Measurements from ENCODE around the gene ARPP21. TPM values are rescaled to one million over a fixed set of nuclear protein-coding genes. Genes with fewer than 3 reads are reported as not detected.

ARPP21 gene
- total and polyA plus RNA-seq, 9 donors, result not detected

DNA sequence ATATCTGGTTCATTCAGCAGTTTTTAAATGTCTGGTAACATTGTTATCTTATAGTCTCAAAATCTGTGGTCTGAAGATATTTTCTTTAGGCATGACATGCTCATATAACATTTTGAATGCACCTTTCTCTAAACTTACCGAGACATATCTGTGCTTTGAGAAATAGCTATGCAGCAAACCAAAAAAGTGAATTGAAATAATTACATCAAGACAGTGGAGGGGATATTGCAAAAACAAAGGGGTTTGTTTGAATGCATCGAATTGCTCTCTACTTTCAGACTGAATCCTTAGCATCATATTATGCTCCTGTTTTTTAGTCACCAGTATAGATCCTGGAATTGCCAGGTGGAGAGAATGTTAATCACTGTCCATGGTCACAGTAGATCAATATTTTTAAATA is 5.1 kb downstream of the ARPP21 start:
- no peaks in the 10 kb centered on the region for H3K36me3 ChIP-seq
- DNase-seq, result no peak
- intact Hi-C loops (cut with DNase I), result no loop called here
- no peaks in the 10 kb centered on the region for H3K27me3 ChIP-seq
- WGBS, 3 donors, result 85 to 86% (median 85%) methylated on average over 2 of the region's 2 CpGs
- H3K9me3 ChIP-seq, result no peaks in the 10 kb centered on the region
- TF ChIP-seq, protein P1, sequence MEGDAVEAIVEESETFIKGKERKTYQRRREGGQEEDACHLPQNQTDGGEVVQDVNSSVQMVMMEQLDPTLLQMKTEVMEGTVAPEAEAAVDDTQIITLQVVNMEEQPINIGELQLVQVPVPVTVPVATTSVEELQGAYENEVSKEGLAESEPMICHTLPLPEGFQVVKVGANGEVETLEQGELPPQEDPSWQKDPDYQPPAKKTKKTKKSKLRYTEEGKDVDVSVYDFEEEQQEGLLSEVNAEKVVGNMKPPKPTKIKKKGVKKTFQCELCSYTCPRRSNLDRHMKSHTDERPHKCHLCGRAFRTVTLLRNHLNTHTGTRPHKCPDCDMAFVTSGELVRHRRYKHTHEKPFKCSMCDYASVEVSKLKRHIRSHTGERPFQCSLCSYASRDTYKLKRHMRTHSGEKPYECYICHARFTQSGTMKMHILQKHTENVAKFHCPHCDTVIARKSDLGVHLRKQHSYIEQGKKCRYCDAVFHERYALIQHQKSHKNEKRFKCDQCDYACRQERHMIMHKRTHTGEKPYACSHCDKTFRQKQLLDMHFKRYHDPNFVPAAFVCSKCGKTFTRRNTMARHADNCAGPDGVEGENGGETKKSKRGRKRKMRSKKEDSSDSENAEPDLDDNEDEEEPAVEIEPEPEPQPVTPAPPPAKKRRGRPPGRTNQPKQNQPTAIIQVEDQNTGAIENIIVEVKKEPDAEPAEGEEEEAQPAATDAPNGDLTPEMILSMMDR (IDR thresholded peaks at IDR 0.05), result no peak
- no peak for TF ChIP-seq EP300 (IDR thresholded peaks at IDR 0.05)
- TF ChIP-seq POLR2A (IDR thresholded peaks at IDR 0.05), result no peak
- H3K4me3 ChIP-seq, result no peak overlapping the region
- no peaks in the 10 kb centered on the region for H3K4me1 ChIP-seq (ENCODE audit: insufficient read depth)
- no peak overlapping the region for H3K27ac ChIP-seq

- DNase-seq, result no peak
- TF ChIP-seq EP300 (IDR thresholded peaks at IDR 0.05) (no peak), POLR2A (IDR thresholded peaks at IDR 0.05) (no peak)
- TF ChIP-seq, protein P1 (IDR thresholded peaks at IDR 0.05), result no peak
- 67 to 82% (median 75%) methylated on average over 2 of the region's 2 CpGs for WGBS, 3 donors
- no peaks in the 10 kb centered on the region for H3K36me3 ChIP-seq
- H3K27me3 ChIP-seq, result no peaks in the 10 kb centered on the region
- H3K27ac ChIP-seq, result no peak overlapping the region
- H3K9me3 ChIP-seq, result no peaks in the 10 kb centered on the region
- no peaks in the 10 kb centered on the region for H3K4me1 ChIP-seq (ENCODE audit: insufficient read depth)
- intact Hi-C loops (cut with DNase I), result no loop called here
- no peak overlapping the region for H3K4me3 ChIP-seq
These were observed 5.9 kb downstream of the ARPP21 start for GRCh38 chr3:35645189-35645588.

- Histone ChIP-seq H3K27me3 (no peaks in the 10 kb centered on the region), H3K9me3 (no peaks in the 10 kb centered on the region), H3K36me3 (no peaks in the 10 kb centered on the region), H3K4me1 (ENCODE audit: insufficient read depth) (no peaks in the 10 kb centered on the region), H3K27ac (no peak overlapping the region), H3K4me3 (no peak overlapping the region)
- DNase-seq, result no peak
- 79 to 87% (median 82%) methylated on average over 4 of the region's 4 CpGs for WGBS, 3 donors
- intact Hi-C loops (cut with DNase I), result no loop called here
- TF ChIP-seq, protein P1 (IDR thresholded peaks at IDR 0.05), result no peak
- TF ChIP-seq POLR2A (IDR thresholded peaks at IDR 0.05) (no peak), EP300 (IDR thresholded peaks at IDR 0.05) (no peak)
These were observed 6.8 kb downstream of the ARPP21 start for GRCh38 chr3:35646081-35646480.

- no peak for DNase-seq
- 87 to 94% (median 90%) methylated on average over 4 of the region's 4 CpGs for WGBS, 3 donors
- no peak overlapping the region for H3K4me3 ChIP-seq
- H3K9me3 ChIP-seq, result no peaks in the 10 kb centered on the region
- H3K27ac ChIP-seq, result no peak overlapping the region
- intact Hi-C loops (cut with DNase I), result no loop called here
- H3K4me1 ChIP-seq (ENCODE audit: insufficient read depth), result no peaks in the 10 kb centered on the region
- H3K27me3 ChIP-seq, result no peaks in the 10 kb centered on the region
- H3K36me3 ChIP-seq, result no peaks in the 10 kb centered on the region
- TF ChIP-seq POLR2A (IDR thresholded peaks at IDR 0.05) (no peak), EP300 (IDR thresholded peaks at IDR 0.05) (no peak)
- TF ChIP-seq, protein P1 (IDR thresholded peaks at IDR 0.05), result no peak
These were observed 8.1 kb downstream of the ARPP21 start for GRCh38 chr3:35647461-35647860.

DNA sequence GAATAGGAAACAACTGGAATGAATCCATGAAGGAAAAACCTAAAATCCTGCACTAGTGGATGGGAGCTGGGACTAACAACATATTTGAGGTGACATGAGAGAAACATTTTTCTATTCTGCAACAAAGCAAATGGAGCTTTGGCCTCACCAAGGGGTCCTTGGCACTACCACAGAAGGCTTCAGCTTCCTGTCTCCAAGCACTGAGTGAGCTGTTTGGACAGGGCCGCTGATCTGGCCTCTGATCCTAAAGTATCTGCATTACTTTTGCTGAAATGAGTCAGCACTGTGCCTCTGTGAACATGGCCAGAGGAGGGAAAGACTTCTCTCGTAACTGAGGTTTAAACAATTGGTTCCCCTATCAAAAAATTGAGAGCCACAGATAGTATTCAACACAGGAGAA is 9.0 kb downstream of the ARPP21 start:
- TF ChIP-seq EP300 (IDR thresholded peaks at IDR 0.05) (no peak), POLR2A (IDR thresholded peaks at IDR 0.05) (no peak)
- TF ChIP-seq, protein P1 (IDR thresholded peaks at IDR 0.05), result no peak
- Histone ChIP-seq H3K9me3 (no peaks in the 10 kb centered on the region), H3K27ac (no peak overlapping the region), H3K4me1 (ENCODE audit: insufficient read depth) (no peaks in the 10 kb centered on the region), H3K4me3 (no peak overlapping the region), H3K36me3 (no peaks in the 10 kb centered on the region), H3K27me3 (no peaks in the 10 kb centered on the region)
- WGBS, 3 donors, result 64 to 76% (median 72%) methylated on average over 2 of the region's 2 CpGs
- no peak for DNase-seq
- intact Hi-C loops (cut with DNase I), result no loop called here
